Activated naive CD4-positive, alpha-beta T cell treated with anti-CD3 and anti-CD28 coated beads, Interleukin-2, amount 50 U/mL, for 16 hours (primary cell): ENCODE measurements around the gene ETS1.

Experiments
- DNase-seq: peaks from one replicate; pipeline ENCODE4 v3.0.0-alpha.2; 2020

The ETS1 gene

GRCh38 chr11:128517451-128518230 lies 69.7 kb downstream of the ETS1 start:
- DNase-seq = no peak

DNA sequence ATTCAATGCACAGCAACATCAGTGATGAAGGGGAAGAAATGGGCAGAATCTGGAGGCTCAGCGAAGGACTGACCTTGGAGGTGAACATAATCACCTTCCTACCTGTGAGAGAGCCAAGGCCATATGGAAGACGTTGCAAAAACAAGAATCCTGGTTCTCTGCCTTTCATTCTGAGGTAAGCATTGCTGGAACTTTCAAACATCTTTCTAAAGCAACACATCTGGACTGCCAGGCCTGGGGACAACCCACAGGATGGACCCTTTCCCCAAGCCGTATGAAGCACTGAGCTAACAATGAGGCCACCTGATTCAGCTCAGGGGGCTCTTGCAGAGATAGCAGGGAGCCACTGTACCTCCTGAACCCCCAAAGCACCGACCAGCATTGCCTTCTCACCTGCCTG lies 70.5 kb downstream of the ETS1 start:
- no peak for DNase-seq

DNA sequence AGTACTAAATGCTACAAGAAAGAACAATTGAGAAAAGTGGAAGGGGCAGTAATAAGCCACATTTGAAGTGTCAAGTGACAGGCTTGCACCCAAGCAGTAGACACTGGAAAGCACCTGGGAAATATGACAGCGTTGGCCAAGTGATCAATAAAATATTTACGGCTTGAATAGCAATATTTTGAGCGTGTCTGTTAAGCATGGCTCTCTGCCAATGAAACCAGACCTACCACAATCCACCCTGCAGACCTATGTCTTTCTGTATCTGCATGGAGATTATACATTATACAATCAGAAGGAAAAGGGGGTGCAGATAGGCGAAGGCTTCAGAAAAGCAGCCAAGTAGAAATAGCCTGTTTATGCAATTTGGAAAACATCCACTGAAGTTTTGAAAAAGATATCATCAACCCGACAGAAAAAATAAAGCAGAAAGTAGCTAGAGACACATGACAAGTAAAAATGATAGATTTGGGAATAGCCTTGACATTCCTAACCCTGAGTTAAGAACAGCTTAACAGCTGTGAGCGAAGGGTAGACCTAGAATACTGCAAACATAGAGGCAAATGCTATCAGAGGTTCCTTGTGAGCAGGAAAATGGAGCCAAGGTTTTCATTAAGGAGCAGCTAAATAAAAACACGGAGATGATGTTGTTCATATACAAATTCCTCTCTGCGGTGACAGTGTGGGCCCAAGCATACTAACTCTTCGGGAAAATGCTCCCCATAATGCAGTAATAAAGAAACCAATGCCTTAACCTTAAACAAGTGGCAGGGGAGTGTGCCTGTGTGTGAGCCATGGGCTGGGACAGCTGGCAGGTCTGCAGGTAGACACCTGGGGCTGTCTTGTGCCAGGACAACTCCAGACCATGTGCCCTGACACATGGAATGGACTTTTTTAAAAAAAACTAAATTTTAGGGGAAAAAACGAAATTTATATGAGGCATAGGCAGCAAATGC lies 71.3 kb downstream of the ETS1 start:
- DNase-seq = no peak

DNA sequence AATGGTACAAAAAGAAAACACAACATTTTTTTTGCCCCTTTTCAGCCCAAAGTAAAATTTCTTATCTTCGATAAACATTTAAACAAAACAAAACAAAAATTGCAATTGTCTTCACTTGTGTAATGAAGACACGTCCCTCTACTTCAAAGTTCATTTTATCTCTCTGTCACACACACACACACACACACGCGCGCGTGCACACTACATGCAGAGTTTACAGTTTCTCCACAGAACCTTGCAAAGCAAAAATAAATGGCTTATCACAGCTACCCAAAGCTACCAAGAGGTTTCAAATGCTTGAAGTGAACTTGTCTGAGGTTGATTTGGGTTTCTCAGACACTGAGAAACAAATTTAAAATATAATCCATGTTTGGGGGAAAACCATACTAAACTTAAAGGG lies 72.3 kb downstream of the ETS1 start:
- no peak for DNase-seq

GRCh38 chr11:128513915-128514681 lies 73.3 kb downstream of the ETS1 start:
- no peak for DNase-seq

GRCh38 chr11:128512474-128512996 lies 74.8 kb downstream of the ETS1 start:
- peak; percentile 28 for DNase-seq

DNA sequence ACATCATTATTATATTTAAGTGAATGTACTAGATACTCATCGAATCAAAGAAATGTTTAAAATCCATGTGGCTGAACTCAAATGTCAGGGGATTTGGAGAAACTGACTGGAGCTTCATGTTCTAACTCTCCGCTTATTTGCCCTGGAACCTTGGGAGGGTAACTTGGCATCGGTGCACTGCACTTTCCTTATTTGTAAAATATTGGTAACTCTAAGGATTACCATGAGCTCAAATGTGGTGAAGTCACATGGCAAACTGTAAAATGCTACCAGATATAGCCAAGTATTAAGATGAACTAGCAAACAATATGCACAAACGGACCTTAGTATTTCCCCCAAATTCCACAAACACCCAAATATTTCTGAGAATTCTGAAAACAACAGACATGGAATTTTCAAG lies 75.6 kb downstream of the ETS1 start:
- no peak for DNase-seq

GRCh38 chr11:128509621-128510389 lies 77.6 kb downstream of the ETS1 start:
- no peak for DNase-seq

- peak; percentile 44 for DNase-seq
These were observed 78.4 kb downstream of the ETS1 start for GRCh38 chr11:128508770-128509510.

- DNase-seq = no peak
These were observed 79.4 kb downstream of the ETS1 start for GRCh38 chr11:128507936-128508335.

DNA sequence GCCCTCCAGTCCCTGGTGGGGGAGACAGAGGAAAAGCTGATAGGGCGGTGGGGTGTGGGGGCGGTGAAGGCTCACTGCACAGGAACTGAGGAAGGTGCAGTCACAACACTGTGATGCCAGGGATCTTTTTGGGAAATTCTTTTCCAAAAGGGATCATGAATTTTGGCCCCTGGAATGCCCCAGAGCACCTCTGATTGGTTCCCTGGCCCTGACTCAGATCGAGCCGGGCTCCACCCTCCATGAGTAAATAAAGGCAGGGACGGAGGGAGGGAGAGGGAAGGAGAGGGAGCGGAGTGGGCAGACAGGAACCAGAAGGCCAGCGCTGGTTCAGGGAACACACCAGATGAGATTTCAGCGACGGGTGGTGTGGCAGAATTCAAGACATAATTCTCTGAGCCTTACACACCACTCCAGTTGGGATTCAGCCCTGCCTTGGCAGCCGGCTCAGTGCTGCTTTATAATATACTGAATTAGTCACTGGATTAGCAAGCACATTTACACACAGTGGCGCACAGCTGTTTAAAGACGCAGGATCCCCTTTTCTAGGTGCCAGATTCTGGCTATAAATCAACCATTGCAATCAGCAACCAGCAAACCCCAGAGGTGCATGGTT lies 80.3 kb downstream of the ETS1 start:
- peak; percentile 63 for DNase-seq

GRCh38 chr11:128506356-128506755 lies 81.0 kb downstream of the ETS1 start:
- DNase-seq = peak; percentile 36

DNA sequence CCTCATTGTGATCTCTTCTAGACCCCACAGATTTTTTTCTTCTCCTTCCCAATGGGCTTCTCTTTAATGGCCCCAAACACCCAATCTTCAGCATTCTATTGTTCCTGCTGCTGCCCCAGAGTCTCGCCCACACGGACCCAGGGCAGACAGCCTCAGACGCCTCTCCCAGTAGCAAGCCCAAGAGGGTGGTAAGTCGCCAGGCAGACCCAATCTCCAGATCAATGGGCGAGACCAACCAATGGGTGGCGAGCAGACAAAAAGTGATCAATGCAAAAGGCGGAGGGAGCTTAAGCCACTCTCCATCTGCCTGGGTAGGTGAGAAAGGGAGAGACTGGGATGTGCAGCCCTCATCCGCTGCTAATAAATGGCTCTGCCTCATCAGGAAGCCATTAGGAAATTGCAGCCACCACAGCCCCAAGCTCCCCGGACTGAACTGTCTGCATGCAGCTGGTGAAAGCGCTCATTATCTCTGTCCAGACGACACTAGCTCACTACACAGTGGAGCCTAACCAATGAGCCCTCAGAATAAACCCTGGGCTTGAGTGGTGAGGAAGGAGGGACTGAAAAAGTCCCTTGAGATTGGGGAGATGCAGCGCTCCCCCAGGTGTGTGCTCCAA lies 81.8 kb downstream of the ETS1 start:
- DNase-seq = no peak

- DNase-seq = no peak
These were observed 82.9 kb downstream of the ETS1 start for GRCh38 chr11:128504486-128504885.

DNA sequence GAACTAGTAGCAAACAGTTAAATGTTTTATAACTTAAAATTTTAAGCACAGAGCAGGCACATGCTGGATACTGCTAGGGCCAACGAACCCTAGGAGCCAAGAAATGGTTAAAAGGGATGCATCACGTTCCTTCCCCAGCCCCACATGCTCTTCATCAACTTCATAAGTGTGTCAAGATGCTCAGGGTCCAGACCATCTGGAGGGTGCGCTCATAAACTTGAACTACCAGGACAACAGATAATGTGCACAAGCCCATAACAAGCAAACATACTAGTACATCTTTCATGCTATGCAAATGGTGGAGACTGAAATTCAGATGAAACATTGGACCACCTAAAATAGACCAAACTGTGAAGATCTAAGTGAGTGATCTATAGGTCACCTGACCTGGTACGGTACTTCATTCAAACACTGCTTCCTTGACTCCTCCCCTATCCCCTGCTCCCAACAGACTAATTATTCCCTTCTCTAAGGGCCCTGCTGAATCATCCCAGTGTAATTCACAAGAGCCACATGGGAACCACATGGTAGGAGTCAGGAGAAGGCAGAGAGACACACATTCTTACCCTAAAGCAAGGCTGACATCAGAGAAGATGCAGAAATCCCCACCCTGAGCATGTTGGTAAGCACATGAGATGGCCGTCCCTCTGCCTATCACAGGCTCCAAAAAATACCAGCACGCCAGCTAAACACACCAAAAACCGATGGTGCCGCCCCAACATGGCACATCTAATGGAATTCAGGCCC lies 83.9 kb downstream of the ETS1 start:
- DNase-seq = peak; percentile 46

GRCh38 chr11:128502726-128503125 lies 84.6 kb downstream of the ETS1 start:
- no peak for DNase-seq

- DNase-seq = no peak
These were observed 85.5 kb downstream of the ETS1 start for GRCh38 chr11:128501632-128502549.

GRCh38 chr11:128501008-128501407 lies 86.3 kb downstream of the ETS1 start:
- DNase-seq = no peak

GRCh38 chr11:128500493-128500892 lies 86.9 kb downstream of the ETS1 start:
- DNase-seq = no peak
